ENCODE data around the gene CTDNEP1. TPM values are rescaled to one million over a fixed set of nuclear protein-coding genes. Genes with fewer than 3 reads are reported as not detected.

The CTDNEP1 gene
- total RNA-seq, 2 donors from 2014 or later = 171 to 179 TPM

DNA sequence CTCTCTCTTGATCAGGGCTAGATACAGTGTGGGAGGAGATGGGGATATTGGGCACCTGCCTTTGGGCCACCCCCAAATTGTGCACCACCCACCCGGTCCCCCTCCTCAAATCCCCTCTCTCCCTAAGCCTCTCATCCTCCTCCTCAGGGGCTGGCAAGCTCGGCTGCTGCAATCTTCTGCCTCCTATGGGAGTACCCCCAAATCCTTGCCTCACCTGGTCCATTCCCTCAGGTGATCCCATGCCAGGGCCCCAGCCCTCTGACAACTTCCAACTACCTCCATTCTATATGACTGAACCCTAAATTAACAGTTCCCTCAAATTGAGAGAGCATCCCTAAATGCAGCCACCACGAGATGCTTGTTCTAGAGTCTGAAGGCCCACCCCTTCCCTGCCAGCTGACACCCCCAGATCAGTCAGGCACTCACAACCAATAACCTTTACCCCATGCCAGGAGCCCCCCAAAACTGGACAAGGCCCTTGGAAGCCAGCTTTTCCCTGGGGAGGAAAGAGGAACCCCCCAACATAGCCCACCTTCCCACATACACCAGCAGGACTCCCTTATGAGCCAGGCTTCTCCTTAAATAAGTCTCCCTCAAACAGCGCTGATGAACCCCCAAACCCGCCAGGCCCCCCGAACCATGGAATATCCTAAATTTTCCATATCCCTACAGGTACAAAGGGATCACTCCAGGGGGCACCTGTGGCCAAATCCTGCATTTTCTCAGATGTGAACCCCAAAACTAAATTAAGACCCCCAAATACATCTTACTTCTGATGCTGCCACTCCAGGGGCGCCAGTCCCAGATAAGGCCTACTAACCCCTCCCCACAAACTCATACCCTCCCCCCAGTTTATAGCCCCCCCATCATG lies 35.1 kb downstream of the CTDNEP1 start:
- Mint-ChIP-seq H3K36me3 (peaks cover 13 to 20% of the 10 kb centered on the region in 2 donors), H3K27ac (peak overlapping the region; percentile 30 to 42), H3K9me3 (no peaks in the 10 kb centered on the region)
- DNase-seq (ENCODE audit: low spot score in 2 of 2) = no peak
- no peak for ATAC-seq

DNA sequence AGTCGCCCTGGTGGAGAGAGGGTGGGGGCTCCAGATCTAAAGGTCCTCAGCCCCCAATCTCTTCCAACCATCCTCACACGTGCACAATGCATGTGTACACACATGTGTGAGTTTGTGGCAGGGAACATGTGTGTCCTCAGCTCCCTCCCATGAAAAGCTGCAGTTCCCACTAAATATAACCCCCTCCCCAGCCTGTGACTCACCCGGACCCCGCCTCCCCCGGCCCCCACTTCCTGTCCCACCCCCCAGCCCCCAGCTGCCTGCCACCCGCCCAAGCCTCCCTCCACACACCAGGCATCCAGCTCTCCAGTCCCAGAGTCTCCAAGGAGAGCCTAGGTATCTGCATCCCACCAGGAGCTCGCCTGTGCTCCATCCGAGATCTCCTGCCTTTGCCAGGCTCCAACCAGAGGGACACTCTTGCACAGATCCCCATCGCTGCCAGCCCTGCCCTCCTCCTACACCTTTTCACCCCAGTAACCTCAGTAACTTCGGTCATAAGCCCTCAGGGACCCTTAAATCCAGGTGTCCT lies 35.8 kb downstream of the CTDNEP1 start:
- peaks cover 5 to 13% of the 10 kb centered on the region in 2 donors for H3K36me3 Mint-ChIP-seq
- DNase-seq (ENCODE audit: low spot score in 2 of 2) (no peak), ATAC-seq (no peak)
- H3K9me3 Mint-ChIP-seq = no peaks in the 10 kb centered on the region
- H3K27ac Mint-ChIP-seq = peak overlapping the region in 1 of 2 donors; percentile 42

- Mint-ChIP-seq H3K9me3 (no peaks in the 10 kb centered on the region), H3K27ac (peak overlapping the region; percentile 81 to 95), H3K36me3 (peaks cover 0 to 8% of the 10 kb centered on the region in 2 donors)
- DNase-seq (ENCODE audit: low spot score in 2 of 2) = no peak
- ATAC-seq = no peak
Measured at GRCh38 chr17:7215136-7215638, 36.3 kb downstream of the CTDNEP1 start.

DNA sequence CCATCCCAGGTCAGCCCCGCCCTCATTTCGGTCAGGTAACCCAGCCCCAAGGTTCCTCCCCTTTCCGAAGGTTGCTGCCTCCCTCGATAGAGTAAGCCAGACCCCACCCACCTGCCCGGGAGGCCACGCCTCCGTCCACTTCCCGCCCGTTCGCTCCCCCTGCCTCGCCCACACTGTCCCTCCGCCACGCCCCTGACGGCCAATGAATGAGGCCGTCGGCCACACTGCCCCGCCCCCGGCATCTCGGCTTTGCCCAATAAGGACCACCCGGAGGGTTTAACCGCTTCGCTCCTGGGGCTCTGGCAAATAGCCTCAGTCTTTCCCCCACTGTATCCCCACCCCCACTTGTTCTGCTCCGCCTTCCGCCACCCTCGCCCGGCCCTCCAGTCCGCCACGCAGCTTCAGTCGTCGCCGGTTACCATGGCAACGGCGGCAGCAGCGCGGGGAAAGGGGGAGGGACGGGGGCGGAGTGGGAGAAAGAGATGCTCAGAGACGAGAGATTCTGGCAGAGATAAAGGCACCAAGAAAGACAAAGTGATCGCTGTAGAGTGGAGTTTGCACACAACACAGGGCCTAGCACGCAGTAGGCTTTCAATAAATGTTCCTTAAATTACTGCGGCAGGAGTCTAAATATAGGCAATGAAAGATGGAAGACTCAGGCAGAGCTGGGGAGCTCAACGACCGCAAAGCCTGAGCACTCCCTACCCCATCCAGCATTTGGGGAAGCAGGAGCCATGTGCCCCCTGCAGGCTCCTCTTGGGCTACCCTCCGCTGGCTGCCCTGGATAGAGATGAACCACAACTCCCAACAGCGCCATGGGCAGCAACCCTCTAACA lies 37.0 kb downstream of the CTDNEP1 start:
- no peaks in the 10 kb centered on the region for H3K9me3 Mint-ChIP-seq
- H3K27ac Mint-ChIP-seq = peak overlapping the region; percentile 81 to 95
- peaks cover 0 to 1% of the 10 kb centered on the region in 2 donors for H3K36me3 Mint-ChIP-seq
- ATAC-seq (peak; percentile 86 to 89), DNase-seq (ENCODE audit: low spot score in 2 of 2) (peak; percentile 96 to 100)

GRCh38 chr17:7213895-7214299 lies 37.6 kb downstream of the CTDNEP1 start:
- peak; percentile 4 to 12 for ATAC-seq
- DNase-seq (ENCODE audit: low spot score in 2 of 2) = peak in 1 of 2 donors; percentile 64
- Mint-ChIP-seq H3K9me3 (no peaks in the 10 kb centered on the region), H3K27ac (peak overlapping the region; percentile 81 to 95), H3K36me3 (no peaks in the 10 kb centered on the region)

DNA sequence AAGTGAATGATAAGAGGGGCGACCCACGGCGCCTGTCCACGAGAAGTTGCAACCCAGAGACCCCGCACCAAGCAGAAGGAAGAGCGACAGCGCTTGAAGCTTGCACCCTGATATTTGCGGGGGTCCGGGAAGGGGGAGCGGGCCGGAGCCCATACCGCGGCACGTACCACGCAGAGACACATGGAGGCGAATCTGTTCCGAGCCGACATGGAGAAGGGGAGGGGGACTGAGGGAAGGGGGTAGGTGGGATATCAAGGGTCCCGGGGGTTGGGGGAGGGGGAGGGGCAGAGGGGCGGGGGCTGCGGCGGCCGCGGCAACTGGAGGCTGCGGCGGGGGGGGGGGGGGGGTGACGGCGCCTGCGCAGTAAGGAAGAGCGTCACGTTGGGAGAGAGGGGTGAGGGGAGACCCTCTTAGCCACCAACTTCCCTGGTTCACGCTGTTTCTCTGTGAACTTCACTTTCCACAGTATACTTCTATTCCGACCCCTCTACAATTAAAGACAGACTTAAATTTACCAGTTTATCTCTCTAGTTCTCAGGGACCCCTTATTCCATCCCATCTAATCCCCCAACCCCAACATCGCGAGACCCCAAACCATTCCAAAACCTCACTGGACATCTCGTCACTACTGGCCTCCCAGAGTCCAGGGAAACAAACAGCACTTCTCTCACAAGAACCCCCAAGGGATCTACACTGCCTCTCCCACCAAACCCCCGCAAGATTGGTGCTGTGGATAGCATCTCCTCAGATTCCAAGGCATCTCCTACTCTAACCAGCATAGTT lies 39.9 kb downstream of the CTDNEP1 start:
- no peak for DNase-seq (ENCODE audit: low spot score in 2 of 2)
- Mint-ChIP-seq H3K27ac (no peak overlapping the region), H3K36me3 (no peaks in the 10 kb centered on the region), H3K9me3 (no peaks in the 10 kb centered on the region)
- no peak for ATAC-seq

DNA sequence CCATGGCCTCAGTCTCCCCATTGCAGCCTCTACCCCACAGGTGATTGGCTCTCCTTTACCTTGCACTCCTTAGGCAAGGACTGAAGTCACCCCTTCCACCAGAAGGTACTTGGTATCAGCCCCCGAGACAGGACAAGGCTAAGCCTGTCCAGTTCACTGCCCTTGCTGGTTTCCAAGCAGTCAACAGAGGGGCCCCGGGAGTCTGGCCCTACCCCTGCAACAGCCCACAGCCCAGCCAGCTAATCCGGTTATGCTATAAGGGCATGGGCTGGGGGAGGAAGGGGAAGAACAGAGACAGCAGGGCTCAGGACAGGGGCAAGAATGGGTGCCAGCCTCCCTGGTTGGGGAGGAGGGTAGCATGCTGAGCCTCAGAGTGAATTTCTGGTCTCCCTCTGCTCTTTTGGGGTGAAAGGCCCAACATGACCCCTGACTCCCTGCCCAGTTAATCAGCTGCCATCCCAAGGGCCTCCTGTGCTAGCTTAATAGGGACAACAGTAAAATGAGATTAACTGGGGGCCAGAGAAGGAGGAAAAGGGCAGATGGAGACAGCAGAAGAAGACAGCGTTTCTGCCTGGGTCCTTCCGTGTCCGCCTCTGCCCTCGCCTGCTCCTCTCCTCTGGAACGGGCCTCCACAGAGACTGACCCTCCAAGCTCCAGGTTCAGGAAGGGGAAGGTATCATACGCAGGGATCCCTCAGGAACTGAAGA lies 42.6 kb downstream of the CTDNEP1 start:
- H3K36me3 Mint-ChIP-seq = no peaks in the 10 kb centered on the region
- no peaks in the 10 kb centered on the region for H3K9me3 Mint-ChIP-seq
- H3K27ac Mint-ChIP-seq = peak overlapping the region in 1 of 2 donors; percentile 23
- DNase-seq (ENCODE audit: low spot score in 2 of 2) (no peak), ATAC-seq (no peak)

DNA sequence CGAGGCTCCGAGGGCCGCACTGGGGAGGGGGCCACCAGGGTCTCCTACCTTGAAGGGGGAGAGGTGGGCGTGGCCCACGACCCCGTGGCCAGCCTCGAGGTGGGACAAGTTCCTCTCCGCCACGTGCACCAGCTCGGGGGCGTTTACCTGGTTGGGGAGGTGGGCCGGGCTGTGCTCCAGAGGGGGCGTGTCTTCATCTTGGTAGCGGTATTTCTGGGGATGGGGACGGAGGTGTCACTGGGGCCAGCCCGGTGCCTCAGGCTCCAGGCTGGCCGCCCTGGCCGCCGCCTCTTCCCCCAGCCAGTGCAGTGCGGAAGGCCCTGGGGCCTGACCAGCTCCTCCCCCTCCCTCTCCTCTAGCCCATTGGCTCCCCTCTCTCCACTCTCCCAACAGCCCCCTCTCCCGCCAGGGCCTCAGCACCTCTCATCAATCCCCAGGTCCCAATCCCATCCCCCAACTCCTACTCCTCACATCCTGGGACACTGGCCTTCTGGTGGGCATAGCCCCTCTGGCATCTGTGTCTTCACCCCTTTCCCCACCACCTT lies 43.4 kb downstream of the CTDNEP1 start:
- DNase-seq (ENCODE audit: low spot score in 2 of 2) = no peak
- no peaks in the 10 kb centered on the region for H3K9me3 Mint-ChIP-seq
- no peaks in the 10 kb centered on the region for H3K36me3 Mint-ChIP-seq
- peak overlapping the region in 1 of 2 donors; percentile 23 for H3K27ac Mint-ChIP-seq
- no peak for ATAC-seq

GRCh38 chr17:7207120-7208001 lies 44.2 kb downstream of the CTDNEP1 start:
- Mint-ChIP-seq H3K27ac (peak overlapping the region; percentile 12 to 78), H3K9me3 (no peaks in the 10 kb centered on the region), H3K36me3 (no peaks in the 10 kb centered on the region)
- ATAC-seq (no peak), DNase-seq (ENCODE audit: low spot score in 2 of 2) (no peak)

DNA sequence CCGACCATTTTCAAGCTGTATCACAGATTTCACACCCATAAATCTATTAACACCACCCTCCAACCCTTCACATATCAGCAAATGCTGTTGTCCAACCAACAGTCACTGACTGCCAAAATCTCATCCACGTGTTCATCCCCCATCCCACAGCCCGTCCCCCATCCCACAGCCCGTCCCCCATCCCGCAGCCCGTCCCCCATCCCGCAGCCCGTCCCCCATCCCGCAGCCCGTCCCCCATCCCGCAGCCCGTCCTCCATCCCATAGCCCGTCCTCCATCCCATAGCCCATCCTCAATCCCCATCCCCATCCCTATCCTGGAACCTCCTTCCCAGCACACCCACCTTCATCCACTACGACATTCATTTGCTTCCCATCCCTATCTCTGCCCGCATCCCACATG lies 46.0 kb downstream of the CTDNEP1 start:
- peak overlapping the region; percentile 78 to 92 for H3K27ac Mint-ChIP-seq
- ATAC-seq (no peak), DNase-seq (ENCODE audit: low spot score in 2 of 2) (no peak)
- H3K36me3 Mint-ChIP-seq = no peaks in the 10 kb centered on the region
- H3K9me3 Mint-ChIP-seq = no peaks in the 10 kb centered on the region

GRCh38 chr17:7204828-7205461 lies 46.6 kb downstream of the CTDNEP1 start:
- H3K9me3 Mint-ChIP-seq = no peaks in the 10 kb centered on the region
- H3K27ac Mint-ChIP-seq = peak overlapping the region; percentile 78 to 92
- peak; percentile 89 to 91 for ATAC-seq
- no peaks in the 10 kb centered on the region for H3K36me3 Mint-ChIP-seq
- DNase-seq (ENCODE audit: low spot score in 2 of 2) = peak; percentile 87 to 91

DNA sequence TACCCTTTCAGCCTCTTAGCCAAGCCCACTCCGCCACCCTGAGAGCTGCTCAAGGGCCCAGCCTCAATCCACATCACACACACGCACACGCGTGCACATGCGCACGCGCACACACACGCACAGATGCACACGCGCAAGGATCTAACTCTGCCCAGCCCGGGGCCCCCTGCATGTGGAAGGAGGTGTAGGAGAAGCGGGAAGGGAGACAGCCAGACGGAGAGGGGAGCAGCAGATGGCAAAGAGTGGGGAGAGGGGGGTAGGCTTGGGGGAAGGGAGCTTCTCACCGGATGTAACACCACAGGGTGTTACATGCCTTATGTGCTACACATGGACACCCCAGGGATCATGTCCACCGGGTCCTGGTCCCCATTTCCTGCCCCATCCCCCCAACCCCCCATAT lies 47.2 kb downstream of the CTDNEP1 start:
- Mint-ChIP-seq H3K9me3 (no peaks in the 10 kb centered on the region), H3K36me3 (no peaks in the 10 kb centered on the region), H3K27ac (peak overlapping the region; percentile 78 to 92)
- ATAC-seq (no peak), DNase-seq (ENCODE audit: low spot score in 2 of 2) (no peak)

- Mint-ChIP-seq H3K36me3 (no peaks in the 10 kb centered on the region), H3K9me3 (no peaks in the 10 kb centered on the region), H3K27ac (no peak overlapping the region)
- no peak for ATAC-seq
- no peak for DNase-seq (ENCODE audit: low spot score in 2 of 2)
Measured at GRCh38 chr17:7203391-7203790, 48.1 kb downstream of the CTDNEP1 start.

- DNase-seq (ENCODE audit: low spot score in 2 of 2) = no peak
- Mint-ChIP-seq H3K27ac (no peak overlapping the region), H3K36me3 (no peaks in the 10 kb centered on the region), H3K9me3 (no peaks in the 10 kb centered on the region)
- no peak for ATAC-seq
Measured at GRCh38 chr17:7196651-7197401, 54.7 kb downstream of the CTDNEP1 start.
